ENCODE results near the gene ZNF69. TPM values are rescaled to one million over a fixed set of nuclear protein-coding genes. Genes with fewer than 3 reads are reported as not detected.

ZNF69 gene
- total and polyA plus RNA-seq, 2 of the 4 experiments (the other 2 are of a cell fraction): 2.7 to 12.0 TPM

GRCh38 chr19:11921852-11922495 is 34.4 kb downstream of the ZNF69 start:
- CTCF ChIA-PET: interaction anchor here (1.1 kb wide), 1 partner anchor 218 kb away, joined by 6 read pairs; the partner anchor contains the start of gene ZNF20
- DNase-seq: peak; percentile 5
- Histone ChIP-seq H4K5ac (ENCODE audit: low read depth, low read length) (no peak overlapping the region), H3K23ac (ENCODE audit: low read depth, low read length) (no peak overlapping the region), H3K36me3 (ENCODE audit: control insufficient read depth, insufficient read depth, low read length) (no peaks in the 10 kb centered on the region), H3K18ac (ENCODE audit: low read depth, low read length) (no peak overlapping the region), H2BK120ac (ENCODE audit: low read depth, low read length) (no peak overlapping the region), H4K8ac (ENCODE audit: low read depth in 2 of 2, low read length in 2 of 2) (no peak overlapping the region), H3K27ac (ENCODE audit: insufficient read depth, low read length) (no peak overlapping the region), H2BK15ac (ENCODE audit: low read depth, low read length) (no peak overlapping the region), H3K4ac (ENCODE audit: low read depth, low read length) (no peak overlapping the region), H4K91ac (ENCODE audit: insufficient read depth, low read depth, low read length) (no peak overlapping the region), H2AFZ (replicated peaks; ENCODE audit: low read length, poor library complexity) (no peak overlapping the region), H3K14ac (replicated peaks; ENCODE audit: low read depth, low read length) (no peak overlapping the region), H3K9me1 (ENCODE audit: insufficient read depth, low read length) (no peaks in the 10 kb centered on the region), H3K56ac (ENCODE audit: extremely low read depth, insufficient read depth, low read length) (no peak overlapping the region), H2BK5ac (ENCODE audit: low read depth, low read length, poor library complexity, severe bottlenecking) (no peak overlapping the region), H4K20me1 (ENCODE audit: insufficient read depth, low read length) (peaks cover 3% of the 10 kb centered on the region), H2BK20ac (ENCODE audit: low read depth, low read length) (no peak overlapping the region), H3K9me3 (ENCODE audit: control insufficient read depth, insufficient read depth, low read length) (peaks cover 7% of the 10 kb centered on the region), H3K79me1 (ENCODE audit: low read depth in 1 of 2, low read length in 2 of 2) (peaks cover 0 to 14% of the 10 kb centered on the region in 2 experiments; a peak in 1 of 4 replicates), H2AK5ac (ENCODE audit: low read depth, low read length) (no peak overlapping the region), H3K4me3 (ENCODE audit: insufficient read depth, low read depth, low read length) (no peak overlapping the region), H3K27me3 (ENCODE audit: control insufficient read depth, insufficient read depth, low read length) (no peaks in the 10 kb centered on the region), H3K4me1 (ENCODE audit: control insufficient read depth, insufficient read depth, low read length) (peaks cover 4% of the 10 kb centered on the region; the same call in 1 of the 2 replicates), H3K4me2 (ENCODE audit: low read depth, low read length) (no peak overlapping the region), H3K9ac (ENCODE audit: low read depth, low read length) (no peak overlapping the region), H2AK9ac (replicated peaks; ENCODE audit: low read depth, low read length, poor library complexity) (no peak overlapping the region)
- intact Hi-C loops (cut with micrococcal nuclease) (loop anchor here (10.0 kb wide), 1 partner anchor 133 kb away; the partner anchor contains the start of gene ZNF878), in situ Hi-C loops (cut with MboI; ENCODE audit: low sequenced_read_pairs) (no loop called here), dilution Hi-C loops (cut with HindIII; ENCODE audit: low sequenced_read_pairs, unreplicated experiment) (no loop called here)
- WGBS, 2 experiments (ENCODE audit: extremely low coverage in 2 of 2, insufficient read length in 1 of 2): no CpG with 5 or more reads among the region's 6 CpGs
- ATAC-seq (ENCODE audit: low read depth): no peak
- TF ChIP-seq MAFK (IDR thresholded peaks at IDR 0.05; ENCODE audit: low read depth, low read length) (no peak), ELK1 (IDR thresholded peaks at IDR 0.05; ENCODE audit: borderline replicate concordance, low read depth, low read length) (no peak), USF2 (IDR thresholded peaks at IDR 0.05; ENCODE audit: low read depth, low read length) (no peak), MXI1 (IDR thresholded peaks at IDR 0.05; ENCODE audit: borderline replicate concordance, low read depth, low read length) (no peak), SMC3 (IDR thresholded peaks at IDR 0.05; ENCODE audit: low read depth, low read length) (no peak), RCOR1 (IDR thresholded peaks at IDR 0.05; ENCODE audit: insufficient replicate concordance, low read length) (no peak), BHLHE40 (IDR thresholded peaks at IDR 0.05; ENCODE audit: low read depth, low read length) (no peak), RAD21 (IDR thresholded peaks at IDR 0.05; ENCODE audit: low read length) (no peak), NFE2L2 (IDR thresholded peaks at IDR 0.05; ENCODE audit: low read depth, low read length) (no peak), CEBPB (IDR thresholded peaks at IDR 0.05; ENCODE audit: low read depth, low read length) (no peak), MAZ (IDR thresholded peaks at IDR 0.05; ENCODE audit: borderline replicate concordance, low read depth, low read length) (no peak), RFX5 (IDR thresholded peaks at IDR 0.05; ENCODE audit: low read depth, low read length) (no peak), CHD1 (IDR thresholded peaks at IDR 0.05; ENCODE audit: low read depth, low read length) (no peak), CTCF (conservative IDR thresholded peaks at IDR 0.05; ENCODE audit: low read depth, low read length) (no peak), POLR2A (IDR thresholded peaks at IDR 0.05; ENCODE audit: low read depth, low read length) (no peak)
- POLR2A ChIA-PET (ENCODE audit: unreplicated experiment): no interaction called here
- no TSS peak for BruUV-seq (replicated peaks)
